Lower leg skin (tissue), 4 donors: ENCODE data around the gene SF1. TPM values are rescaled to one million over a fixed set of nuclear protein-coding genes. Genes with fewer than 3 reads are reported as not detected.

ENCODE experiments used
- DNase-seq, 2 donors: peaks; one replicate each; pipeline ENCODE4 v3.0.0-alpha.2; 2019; ENCODE audit warnings: low spot score in 2 of 2
- H3K4me3 ChIP-seq: fragments of 200-600 bp; sonication (generic); 2 replicates; pipeline ENCODE4 v1.5.1; 2017; ENCODE audit warnings: mild to moderate bottlenecking, low read depth; ENCODE audit not compliant: poor library complexity, severe bottlenecking
- CTCF ChIP-seq, 3 donors: fragments of 450-650 bp; IDR thresholded peaks; one replicate each; pipeline ENCODE4 v1.5.1; 2016; ENCODE audit warnings: antibody characterized with exemption in 3 of 3, mild to moderate bottlenecking in 3 of 3, moderate library complexity in 2 of 3
- POLR2A ChIP-seq, 2 donors: fragments of 450-650 bp; IDR thresholded peaks; one replicate each; pipeline ENCODE4 v1.6.1; 2016 to 2017; ENCODE audit warnings: antibody characterized with exemption in 2 of 2, mild to moderate bottlenecking in 1 of 2, moderate library complexity in 1 of 2
- whole genome bisulfite sequencing, 2 donors: methylation state at CpG; one replicate each; pipeline ENCODE4 v1.1.5; 2018; 5-methylcytosine and 5-hydroxymethylcytosine counted together
- intact Hi-C: fragments of 100-400 bp; cut with DNase I; formaldehyde crosslinking; loops from one replicate; pipeline ENCODE4 v1.15.0; 2023; ENCODE audit warnings: low total_unique reads
- total RNA-seq, 4 donors: library from RNA; depleted of rRNA; stranded (reverse); fragments of >200 nt; gene quantifications; one replicate each; pipeline ENCODE4 v1.1.0, GENCODE V29; 2016

SF1 gene
- total RNA-seq, 4 donors from 2014 or later = 130 to 327 (median 178) TPM

- DNase-seq = peak in 1 of 2 donors; percentile 84
- intact Hi-C loops = no loop called here
- H3K4me3 ChIP-seq = no peak overlapping the region
- TF ChIP-seq POLR2A (IDR thresholded peaks at IDR 0.05) = no peak
- no peak for TF ChIP-seq CTCF (IDR thresholded peaks at IDR 0.05)
- 37 to 43% methylated on average over 5 of the region's 5 CpGs for WGBS, 2 donors
These were observed 16.1 kb downstream of the SF1 start for GRCh38 chr11:64762277-64762673.

GRCh38 chr11:64760759-64761420, 17.5 kb downstream of the SF1 start:
- intact Hi-C loops = no loop called here
- H3K4me3 ChIP-seq = no peak overlapping the region
- DNase-seq = no peak
- 70 to 71% methylated on average over 7 of the region's 7 CpGs for WGBS, 2 donors
- TF ChIP-seq CTCF (IDR thresholded peaks at IDR 0.05) = no peak

GRCh38 chr11:64759722-64760719, 18.3 kb downstream of the SF1 start, which contains the start of gene PYGM:
TSS of gene PYGM (minus strand) at chr11:64759974. CDS start at chr11:64759898, 76 bp downstream.
- WGBS, 2 donors = 49 to 58% methylated on average over 23 to 24 of the region's 24 CpGs
- no peak within 1 kb of the TSS for H3K4me3 ChIP-seq
- no peak for DNase-seq
- TF ChIP-seq CTCF (IDR thresholded peaks at IDR 0.05) = no peak
- TF ChIP-seq POLR2A (IDR thresholded peaks at IDR 0.05) = no peak
- intact Hi-C loops = no loop called here

- H3K4me3 ChIP-seq = no peak overlapping the region
- WGBS, 2 donors = 68 to 76% methylated on average over 20 to 21 of the region's 21 CpGs
- intact Hi-C loops = no loop called here
- no peak for DNase-seq
- TF ChIP-seq CTCF (IDR thresholded peaks at IDR 0.05) (no peak), POLR2A (IDR thresholded peaks at IDR 0.05) (no peak)
These were observed 19.1 kb downstream of the SF1 start for GRCh38 chr11:64759131-64759721.

GRCh38 chr11:64758330-64759079, 19.8 kb downstream of the SF1 start:
- no peak for DNase-seq
- intact Hi-C loops = no loop called here
- TF ChIP-seq CTCF (IDR thresholded peaks at IDR 0.05) = no peak
- TF ChIP-seq POLR2A (IDR thresholded peaks at IDR 0.05) = no peak
- 84 to 85% methylated on average over 13 to 15 of the region's 15 CpGs for WGBS, 2 donors
- H3K4me3 ChIP-seq = no peak overlapping the region
